ENCODE measurements around the gene KDM5A.
"Not testable (repeated sequence)": the region's sequence is repeated elsewhere in the genome, so short reads cannot be mapped to it uniquely, and the experiment has no call there.

Gene KDM5A

GRCh38 chr12:389142-390096, at the start of gene KDM5A:
TSS of gene KDM5A (minus strand) at chr12:389320. CDS start at chr12:389091, 229 bp downstream.
- Histone ChIP-seq H4K20me1 (ENCODE audit: insufficient read depth, low read length) (peaks cover 4% of the 10 kb centered on the region; the same call in 1 of the 2 replicates), H3K27me3 (ENCODE audit: insufficient read depth, low read length) (no peaks in the 10 kb centered on the region), H3K9ac (ENCODE audit: low read length) (peak within 1 kb of the TSS; percentile 87), H3K27ac (ENCODE audit: low read depth, low read length, poor library complexity, severe bottlenecking) (peak within 1 kb of the TSS; percentile 88), H3K9me2 (ENCODE audit: low read depth, low read length) (no peaks in the 10 kb centered on the region), H3K4me2 (ENCODE audit: low read length) (peak within 1 kb of the TSS; percentile 90), H2AFZ (ENCODE audit: low read length) (0 out of 2 replicates have a peak within 1 kb of the TSS, but pooled peaks have one; percentile 9), H3K9me3 (ENCODE audit: low read length) (no peaks in the 10 kb centered on the region), H3K4me3 (ENCODE audit: low read depth, low read length, poor library complexity, severe bottlenecking) (peak within 1 kb of the TSS; percentile 81), H3K4me1 (ENCODE audit: insufficient read depth, low read length, severe bottlenecking) (peaks cover 37% of the 10 kb centered on the region), H3F3A (ENCODE audit: insufficient read depth, low read length) (no peaks in the 10 kb centered on the region), H3K79me2 (ENCODE audit: insufficient read depth, low read length) (peaks cover 43% of the 10 kb centered on the region), H3K36me3 (ENCODE audit: insufficient read depth, low read length) (peaks cover 18% of the 10 kb centered on the region)
- no peak for TF ChIP-seq EZH2 (IDR thresholded peaks at IDR 0.05; ENCODE audit: borderline replicate concordance, low read length)
- TF ChIP-seq, protein P1, sequence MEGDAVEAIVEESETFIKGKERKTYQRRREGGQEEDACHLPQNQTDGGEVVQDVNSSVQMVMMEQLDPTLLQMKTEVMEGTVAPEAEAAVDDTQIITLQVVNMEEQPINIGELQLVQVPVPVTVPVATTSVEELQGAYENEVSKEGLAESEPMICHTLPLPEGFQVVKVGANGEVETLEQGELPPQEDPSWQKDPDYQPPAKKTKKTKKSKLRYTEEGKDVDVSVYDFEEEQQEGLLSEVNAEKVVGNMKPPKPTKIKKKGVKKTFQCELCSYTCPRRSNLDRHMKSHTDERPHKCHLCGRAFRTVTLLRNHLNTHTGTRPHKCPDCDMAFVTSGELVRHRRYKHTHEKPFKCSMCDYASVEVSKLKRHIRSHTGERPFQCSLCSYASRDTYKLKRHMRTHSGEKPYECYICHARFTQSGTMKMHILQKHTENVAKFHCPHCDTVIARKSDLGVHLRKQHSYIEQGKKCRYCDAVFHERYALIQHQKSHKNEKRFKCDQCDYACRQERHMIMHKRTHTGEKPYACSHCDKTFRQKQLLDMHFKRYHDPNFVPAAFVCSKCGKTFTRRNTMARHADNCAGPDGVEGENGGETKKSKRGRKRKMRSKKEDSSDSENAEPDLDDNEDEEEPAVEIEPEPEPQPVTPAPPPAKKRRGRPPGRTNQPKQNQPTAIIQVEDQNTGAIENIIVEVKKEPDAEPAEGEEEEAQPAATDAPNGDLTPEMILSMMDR (IDR thresholded peaks at IDR 0.05; ENCODE audit: low read length) = no peak

DNA sequence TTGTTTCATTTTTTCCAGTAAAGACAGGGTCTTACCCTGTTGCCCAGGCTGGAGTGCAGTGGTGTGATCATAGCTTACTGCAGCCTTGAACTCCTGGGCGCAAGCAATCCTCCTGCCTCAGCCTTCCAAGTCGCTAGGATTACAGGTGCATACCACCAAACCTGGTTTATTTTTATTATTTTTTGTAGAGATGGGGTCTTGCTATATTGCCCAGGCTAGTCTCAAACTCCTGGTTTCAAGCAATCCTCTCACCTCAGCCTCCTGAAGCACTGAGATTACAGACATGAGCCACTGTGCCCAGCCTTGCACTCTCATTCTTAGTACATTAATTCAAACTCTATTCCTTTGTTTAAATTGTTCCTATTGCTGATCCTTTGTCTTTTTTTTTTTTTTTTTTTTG, 46.6 kb upstream of the KDM5A start:
- not testable (repeated sequence) for H3K9ac ChIP-seq (ENCODE audit: low read length); H3K79me2 ChIP-seq (ENCODE audit: insufficient read depth, low read length); H4K20me1 ChIP-seq (ENCODE audit: insufficient read depth, low read length); H3K4me3 ChIP-seq (ENCODE audit: low read depth, low read length, poor library complexity, severe bottlenecking); H3K9me2 ChIP-seq (ENCODE audit: low read depth, low read length); H3K4me2 ChIP-seq (ENCODE audit: low read length); H3K9me3 ChIP-seq (ENCODE audit: low read length); H3K4me1 ChIP-seq (ENCODE audit: insufficient read depth, low read length, severe bottlenecking); H2AFZ ChIP-seq (ENCODE audit: low read length); H3K27ac ChIP-seq (ENCODE audit: low read depth, low read length, poor library complexity, severe bottlenecking); H3F3A ChIP-seq (ENCODE audit: insufficient read depth, low read length); H3K27me3 ChIP-seq (ENCODE audit: insufficient read depth, low read length)
- H3K36me3 ChIP-seq (ENCODE audit: insufficient read depth, low read length) = peaks cover 82% of the 10 kb centered on the region

DNA sequence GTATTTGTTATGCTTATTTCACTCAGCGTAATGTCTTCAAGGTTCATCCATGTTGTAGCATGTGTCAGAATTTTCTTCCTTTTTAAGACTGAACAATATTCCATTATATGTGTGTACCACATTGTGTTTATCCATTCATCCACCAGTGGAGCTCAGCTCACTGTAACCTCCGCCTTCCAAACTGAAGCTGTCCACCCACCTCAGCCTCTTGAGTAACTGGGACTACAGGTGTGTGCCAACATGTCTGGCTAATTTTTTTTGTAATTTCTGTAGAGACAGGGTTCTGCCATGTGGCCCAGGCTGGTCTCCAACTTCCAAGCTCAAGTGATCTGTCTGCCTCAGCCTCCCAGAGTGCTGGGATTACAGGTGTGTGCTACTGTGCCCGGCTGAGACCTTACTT, 33.4 kb upstream of the KDM5A start:
- H4K20me1 ChIP-seq (ENCODE audit: insufficient read depth, low read length) = no peaks in the 10 kb centered on the region
- no peak overlapping the region for H3K27ac ChIP-seq (ENCODE audit: low read depth, low read length, poor library complexity, severe bottlenecking)
- H3K9me3 ChIP-seq (ENCODE audit: low read length) = no peaks in the 10 kb centered on the region
- no peak overlapping the region for H3K9ac ChIP-seq (ENCODE audit: low read length)
- H3K9me2 ChIP-seq (ENCODE audit: low read depth, low read length) = no peaks in the 10 kb centered on the region
- no peak overlapping the region for H3K4me2 ChIP-seq (ENCODE audit: low read length)
- TF ChIP-seq EZH2 (IDR thresholded peaks at IDR 0.05; ENCODE audit: borderline replicate concordance, low read length) = no peak
- TF ChIP-seq, protein P1 (IDR thresholded peaks at IDR 0.05; ENCODE audit: low read length) = no peak
- no peak overlapping the region for H3K4me3 ChIP-seq (ENCODE audit: low read depth, low read length, poor library complexity, severe bottlenecking)
- peaks cover 48% of the 10 kb centered on the region for H3K36me3 ChIP-seq (ENCODE audit: insufficient read depth, low read length)
- H3K27me3 ChIP-seq (ENCODE audit: insufficient read depth, low read length) = no peaks in the 10 kb centered on the region
- no peaks in the 10 kb centered on the region for H3F3A ChIP-seq (ENCODE audit: insufficient read depth, low read length)
- H2AFZ ChIP-seq (ENCODE audit: low read length) = no peak overlapping the region
- H3K4me1 ChIP-seq (ENCODE audit: insufficient read depth, low read length, severe bottlenecking) = no peaks in the 10 kb centered on the region
- H3K79me2 ChIP-seq (ENCODE audit: insufficient read depth, low read length) = no peaks in the 10 kb centered on the region
